ENCODE data around the gene GIPC2.

DNA sequence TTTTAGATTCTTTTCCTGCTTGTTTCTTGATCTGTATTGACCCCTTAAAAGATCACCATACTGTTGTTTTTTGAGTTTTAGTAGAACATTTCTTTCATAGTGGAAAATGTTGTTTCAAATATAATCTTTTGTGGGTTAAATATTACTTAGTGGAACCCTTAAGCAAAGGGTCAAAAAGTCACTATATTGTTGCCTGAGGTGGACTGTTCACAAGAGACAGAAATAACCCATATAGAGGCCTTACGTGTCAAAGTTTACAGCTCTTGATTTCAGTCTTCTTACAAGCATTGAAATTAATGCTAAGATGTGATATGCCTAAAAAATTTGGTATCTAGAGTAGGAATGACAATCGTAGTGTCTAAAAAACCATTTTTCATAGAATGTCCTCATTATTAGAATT, 34.7 kb upstream of the GIPC2 start:
- TF ChIP-seq RAD21 (IDR thresholded peaks at IDR 0.05; ENCODE audit: low read depth) (no peak), FOXM1 (IDR thresholded peaks at IDR 0.05; ENCODE audit: borderline replicate concordance, low read depth) (no peak), EP300 (IDR thresholded peaks at IDR 0.05; ENCODE audit: borderline replicate concordance) (no peak), CREB1 (IDR thresholded peaks at IDR 0.05; ENCODE audit: low read depth) (no peak), MAX (IDR thresholded peaks at IDR 0.05) (no peak), EGR1 (IDR thresholded peaks at IDR 0.05) (no peak), TAF1 (IDR thresholded peaks at IDR 0.05; ENCODE audit: low read depth) (no peak), ZBTB7A (IDR thresholded peaks at IDR 0.05; ENCODE audit: low read depth) (no peak), REST (IDR thresholded peaks at IDR 0.05; ENCODE audit: low read depth) (no peak), NFIC (IDR thresholded peaks at IDR 0.05) (no peak)
